Tibial artery (tissue), 4 donors: ENCODE data around the gene UNC13C.

Experiments
- DNase-seq, 2 donors: peaks; one replicate each; pipeline ENCODE4 v3.0.0-alpha.2; 2019
- H3K27ac ChIP-seq, 2 donors: fragments of 200-600 bp; sonication (generic) in 1 of 2; 1 replicate in 1 of 2; 2 replicates in 1 of 2; pipeline ENCODE4 v1.5.1; 2018 to 2019; ENCODE audit warnings: mild to moderate bottlenecking in 1 of 2
- H3K27me3 ChIP-seq, 2 donors: fragments of 200-600 bp; sonication (generic) in 1 of 2; one replicate each; pipeline versions ENCODE4 v1.5.1 to v1.6.0; 2016 to 2019
- H3K36me3 ChIP-seq, 3 donors: fragments of 200-600 bp; sonication (generic) in 2 of 3; one replicate each; pipeline ENCODE4 v1.5.1; 2016 to 2019; ENCODE audit warnings: mild to moderate bottlenecking in 2 of 3
- H3K4me1 ChIP-seq, 4 donors: fragments of 200-600 bp; sonication (generic) in 2 of 4; 1 replicate in 3 of 4; 2 replicates in 1 of 4; pipeline ENCODE4 v1.5.1; 2016 to 2019
- H3K4me3 ChIP-seq, 2 donors: fragments of 200-600 bp; sonication (generic) in 1 of 2; 1 replicate in 1 of 2; 2 replicates in 1 of 2; pipeline ENCODE4 v1.5.1; 2018 to 2019; ENCODE audit warnings: mild to moderate bottlenecking in 2 of 2
- H3K9me3 ChIP-seq, 3 donors: fragments of 200-600 bp; sonication (generic) in 1 of 3; one replicate each; pipeline ENCODE4 v1.5.1; 2016 to 2019
- intact Hi-C: fragments of 100-400 bp; cut with DNase I; formaldehyde crosslinking; loops from one replicate; pipeline ENCODE4 v1.15.0; 2023; ENCODE audit warnings: low total_unique reads
- TF ChIP-seq, protein P1 (sequence below), 2 experiments: fragments of 200-600 bp in 1 of 2; fragments of 450-650 bp in 1 of 2; IDR thresholded peaks; one replicate each; pipeline ENCODE4 v1.5.1; 2017 to 2019; ENCODE audit warnings: antibody characterized with exemption in 2 of 2, mild to moderate bottlenecking in 1 of 2, moderate library complexity in 1 of 2

UNC13C gene

DNA sequence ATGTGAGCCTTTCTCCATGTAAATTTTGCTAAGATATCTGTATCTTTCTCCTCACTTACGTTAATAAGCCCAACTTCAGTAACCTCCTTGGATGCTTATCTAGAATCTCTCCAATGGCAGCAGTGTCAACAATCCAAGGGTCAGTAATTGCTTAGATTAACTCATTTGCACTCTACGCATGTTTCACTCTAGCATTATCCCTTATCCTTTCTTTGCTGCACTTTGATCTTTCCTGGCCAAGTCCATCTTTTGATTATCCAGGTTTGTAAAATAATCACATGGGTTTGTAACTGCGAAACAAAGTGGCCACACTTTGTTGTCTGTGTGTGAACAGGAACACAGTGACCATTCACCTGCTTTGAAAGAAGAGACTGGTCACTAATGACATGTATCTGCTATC lies 640.9 kb downstream of the UNC13C start:
- DNase-seq, result no peak
- TF ChIP-seq, protein P1, sequence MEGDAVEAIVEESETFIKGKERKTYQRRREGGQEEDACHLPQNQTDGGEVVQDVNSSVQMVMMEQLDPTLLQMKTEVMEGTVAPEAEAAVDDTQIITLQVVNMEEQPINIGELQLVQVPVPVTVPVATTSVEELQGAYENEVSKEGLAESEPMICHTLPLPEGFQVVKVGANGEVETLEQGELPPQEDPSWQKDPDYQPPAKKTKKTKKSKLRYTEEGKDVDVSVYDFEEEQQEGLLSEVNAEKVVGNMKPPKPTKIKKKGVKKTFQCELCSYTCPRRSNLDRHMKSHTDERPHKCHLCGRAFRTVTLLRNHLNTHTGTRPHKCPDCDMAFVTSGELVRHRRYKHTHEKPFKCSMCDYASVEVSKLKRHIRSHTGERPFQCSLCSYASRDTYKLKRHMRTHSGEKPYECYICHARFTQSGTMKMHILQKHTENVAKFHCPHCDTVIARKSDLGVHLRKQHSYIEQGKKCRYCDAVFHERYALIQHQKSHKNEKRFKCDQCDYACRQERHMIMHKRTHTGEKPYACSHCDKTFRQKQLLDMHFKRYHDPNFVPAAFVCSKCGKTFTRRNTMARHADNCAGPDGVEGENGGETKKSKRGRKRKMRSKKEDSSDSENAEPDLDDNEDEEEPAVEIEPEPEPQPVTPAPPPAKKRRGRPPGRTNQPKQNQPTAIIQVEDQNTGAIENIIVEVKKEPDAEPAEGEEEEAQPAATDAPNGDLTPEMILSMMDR (IDR thresholded peaks at IDR 0.05), result no peak
- intact Hi-C loops, result no loop called here
- H3K36me3 ChIP-seq, result peaks cover 0 to 6% (median 0%) of the 10 kb centered on the region in 3 donors
- no peak overlapping the region for H3K27ac ChIP-seq
- H3K4me3 ChIP-seq, result no peak overlapping the region
- no peaks in the 10 kb centered on the region for H3K9me3 ChIP-seq
- H3K27me3 ChIP-seq, result no peaks in the 10 kb centered on the region
- H3K4me1 ChIP-seq, result no peaks in the 10 kb centered on the region

DNA sequence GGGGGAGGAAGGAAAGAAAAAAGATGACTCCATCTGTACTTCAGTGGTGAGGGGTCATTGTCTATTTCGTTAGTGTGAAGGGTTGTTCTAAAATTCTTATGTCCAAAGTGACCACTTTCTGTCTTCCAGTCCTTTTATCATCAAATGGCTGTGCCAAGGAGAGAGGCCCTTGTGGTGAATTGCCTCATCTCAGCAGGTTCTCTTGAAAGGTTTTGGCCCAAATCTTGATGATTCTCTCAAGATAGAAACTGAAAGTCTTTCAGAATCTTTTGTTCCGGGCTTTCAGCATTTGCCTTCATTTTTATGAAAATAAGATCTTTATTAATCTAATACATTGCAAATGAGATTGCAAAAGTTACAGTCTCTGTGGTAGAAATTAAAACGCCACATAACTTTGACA lies 642.7 kb downstream of the UNC13C start:
- TF ChIP-seq, protein P1 (IDR thresholded peaks at IDR 0.05), result no peak
- H3K27ac ChIP-seq, result no peak overlapping the region
- H3K4me3 ChIP-seq, result no peak overlapping the region
- H3K9me3 ChIP-seq, result no peaks in the 10 kb centered on the region
- DNase-seq, result no peak
- intact Hi-C loops, result no loop called here
- peaks cover 0 to 6% (median 0%) of the 10 kb centered on the region in 3 donors for H3K36me3 ChIP-seq
- no peaks in the 10 kb centered on the region for H3K27me3 ChIP-seq
- no peaks in the 10 kb centered on the region for H3K4me1 ChIP-seq

DNA sequence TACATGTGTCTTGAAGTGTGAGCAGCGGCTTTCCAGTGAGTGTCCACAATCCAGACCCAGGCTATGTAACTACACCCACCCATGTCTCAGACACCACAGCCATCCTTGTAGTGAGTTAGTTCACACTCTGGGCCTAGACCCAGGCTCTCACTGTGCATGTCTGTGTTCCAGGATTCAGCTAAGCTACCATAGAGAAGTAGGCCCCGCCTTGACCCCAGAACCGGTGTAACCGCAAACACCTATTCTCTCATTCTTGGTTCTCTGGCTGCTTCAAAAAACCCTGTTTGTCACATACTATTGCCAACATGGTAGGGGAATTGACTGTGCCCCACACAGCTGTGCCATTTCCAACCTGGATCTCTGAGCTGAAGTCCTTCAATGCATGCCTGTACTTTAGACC lies 657.9 kb downstream of the UNC13C start:
- no peak overlapping the region for H3K27ac ChIP-seq
- no peak for DNase-seq
- no peaks in the 10 kb centered on the region for H3K27me3 ChIP-seq
- H3K9me3 ChIP-seq, result peaks cover 0 to 10% (median 5%) of the 10 kb centered on the region in 3 donors
- no peaks in the 10 kb centered on the region for H3K4me1 ChIP-seq
- no peaks in the 10 kb centered on the region for H3K36me3 ChIP-seq
- TF ChIP-seq, protein P1 (IDR thresholded peaks at IDR 0.05), result no peak
- H3K4me3 ChIP-seq, result no peak overlapping the region
- intact Hi-C loops, result no loop called here

DNA sequence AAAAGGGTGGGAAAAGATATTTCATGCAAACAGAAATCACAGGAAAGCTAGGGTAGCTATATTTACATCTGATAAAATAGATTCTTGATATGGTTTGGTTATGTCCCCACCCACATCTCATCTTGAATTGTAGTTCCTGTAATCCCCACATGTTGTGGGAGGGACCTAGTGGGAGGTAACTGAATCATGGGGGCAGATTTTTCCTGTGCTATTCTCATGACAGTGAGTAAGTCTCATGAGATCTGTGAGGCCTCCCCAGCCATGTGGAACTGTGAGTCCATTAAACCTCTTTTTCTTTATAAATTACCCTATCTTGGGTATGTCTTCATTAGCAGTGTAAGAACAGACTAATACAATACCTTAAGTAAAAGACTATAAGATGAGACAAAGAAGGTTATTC lies 660.4 kb downstream of the UNC13C start:
- intact Hi-C loops, result no loop called here
- Histone ChIP-seq H3K36me3 (no peaks in the 10 kb centered on the region), H3K27me3 (no peaks in the 10 kb centered on the region), H3K4me1 (no peaks in the 10 kb centered on the region), H3K4me3 (no peak overlapping the region), H3K9me3 (peaks cover 0 to 10% (median 5%) of the 10 kb centered on the region in 3 donors), H3K27ac (no peak overlapping the region)
- TF ChIP-seq, protein P1 (IDR thresholded peaks at IDR 0.05), result no peak
- DNase-seq, result no peak

DNA sequence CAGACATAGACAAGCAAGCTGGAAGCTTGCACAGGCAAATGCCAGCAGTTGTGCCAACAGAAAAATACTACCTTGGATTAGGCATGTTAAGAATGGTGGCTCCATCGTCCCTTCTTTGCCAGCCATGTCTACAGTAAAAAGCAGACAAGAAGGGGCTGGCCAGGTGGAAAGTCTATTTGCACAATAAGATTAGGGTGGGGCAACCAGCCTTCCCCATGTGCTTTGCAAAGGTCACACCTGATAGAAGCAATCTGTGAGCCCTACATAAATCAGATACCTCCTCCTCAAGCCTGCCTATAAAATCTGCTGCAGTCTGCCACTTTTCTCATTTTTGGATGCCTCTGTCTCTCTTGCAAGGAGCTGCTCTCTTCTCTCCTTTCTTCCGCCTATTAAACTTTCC lies 662.6 kb downstream of the UNC13C start:
- peaks cover 0 to 10% (median 5%) of the 10 kb centered on the region in 3 donors for H3K9me3 ChIP-seq
- TF ChIP-seq, protein P1 (IDR thresholded peaks at IDR 0.05), result no peak
- no peak for DNase-seq
- no peaks in the 10 kb centered on the region for H3K27me3 ChIP-seq
- no peak overlapping the region for H3K4me3 ChIP-seq
- H3K36me3 ChIP-seq, result no peaks in the 10 kb centered on the region
- intact Hi-C loops, result no loop called here
- no peak overlapping the region for H3K27ac ChIP-seq
- no peaks in the 10 kb centered on the region for H3K4me1 ChIP-seq

DNA sequence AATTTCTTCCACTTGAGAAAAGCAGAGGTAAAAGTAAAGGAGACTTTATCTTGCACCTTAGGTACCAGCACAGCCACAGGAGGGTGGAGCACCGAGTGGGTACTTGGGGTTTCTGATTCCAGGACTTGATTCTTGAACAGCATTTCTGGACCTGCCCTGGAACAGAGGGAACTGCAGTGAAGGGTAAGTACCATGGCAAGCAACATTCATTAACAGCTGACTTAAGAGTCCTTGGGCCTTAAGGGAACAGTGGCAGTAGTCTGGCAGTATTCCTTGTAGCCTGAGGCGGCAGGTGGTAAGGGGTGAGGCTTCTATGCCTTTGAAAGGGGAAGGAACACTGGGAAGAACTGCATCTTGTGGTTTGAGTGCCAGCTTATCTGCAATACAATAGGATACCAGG lies 666.6 kb downstream of the UNC13C start:
- H3K4me1 ChIP-seq, result no peaks in the 10 kb centered on the region
- H3K27me3 ChIP-seq, result no peaks in the 10 kb centered on the region
- no peaks in the 10 kb centered on the region for H3K36me3 ChIP-seq
- TF ChIP-seq, protein P1 (IDR thresholded peaks at IDR 0.05), result no peak
- H3K27ac ChIP-seq, result no peak overlapping the region
- H3K4me3 ChIP-seq, result no peak overlapping the region
- intact Hi-C loops, result no loop called here
- no peak for DNase-seq
- peaks cover 0 to 14% (median 14%) of the 10 kb centered on the region in 3 donors for H3K9me3 ChIP-seq
